ENCODE results near the gene VSIG10.
"Not testable (repeated sequence)": the region's sequence is repeated elsewhere in the genome, so short reads cannot be mapped to it uniquely, and the experiment has no call there.

Gene VSIG10

GRCh38 chr12:118025168-118025567 is 78.6 kb downstream of the VSIG10 start:
- no peak for DNase-seq (ENCODE audit: low spot score)
- in situ Hi-C loops (cut with MboI; ENCODE audit: low sequenced_read_pairs, unreplicated experiment): loop anchor here (25.0 kb wide), 1 partner anchor 138 kb away; no protein-coding TSS in a partner anchor
- TF ChIP-seq CTCF (IDR thresholded peaks at IDR 0.05; ENCODE audit: borderline replicate concordance, control extremely low read depth, extremely low read depth, insufficient read depth, missing control alignments): no peak

DNA sequence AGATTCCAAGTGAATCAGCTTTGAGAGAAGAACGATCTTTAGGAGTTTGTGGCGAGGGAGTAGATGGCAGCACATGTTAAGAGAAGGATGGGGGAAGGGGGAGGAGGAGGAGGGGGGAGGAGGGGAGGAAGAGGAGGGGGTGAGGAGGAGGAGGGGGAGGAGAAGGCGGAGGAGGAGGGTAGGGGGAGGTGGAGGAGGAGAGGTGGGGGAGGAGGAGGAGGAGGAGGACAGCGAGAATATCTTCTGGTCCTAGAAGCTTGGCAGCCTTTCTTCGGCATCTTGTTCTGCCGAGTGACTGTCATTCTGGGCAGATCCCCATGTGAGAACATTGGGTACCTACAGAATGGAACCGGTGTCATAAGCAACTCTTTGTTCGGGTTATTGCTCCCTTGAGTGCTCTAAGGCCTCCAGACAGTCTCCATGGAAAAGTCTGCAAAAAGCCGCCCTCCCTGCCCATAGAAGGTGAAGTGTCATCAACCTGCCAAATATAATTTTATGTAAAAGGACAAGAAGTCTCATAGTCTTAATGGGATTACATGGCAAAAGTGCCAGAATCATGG is 80.4 kb downstream of the VSIG10 start:
- TF ChIP-seq CTCF (IDR thresholded peaks at IDR 0.05; ENCODE audit: borderline replicate concordance, control extremely low read depth, extremely low read depth, insufficient read depth, missing control alignments): no peak
- DNase-seq (ENCODE audit: low spot score): no peak
- in situ Hi-C loops (cut with MboI; ENCODE audit: low sequenced_read_pairs, unreplicated experiment): no loop called here

- in situ Hi-C loops (cut with MboI; ENCODE audit: low sequenced_read_pairs, unreplicated experiment): no loop called here
- DNase-seq (ENCODE audit: low spot score): no peak
- TF ChIP-seq CTCF (IDR thresholded peaks at IDR 0.05; ENCODE audit: borderline replicate concordance, control extremely low read depth, extremely low read depth, insufficient read depth, missing control alignments): no peak
Observed at GRCh38 chr12:118022728-118023109, 81.1 kb downstream of the VSIG10 start.

DNA sequence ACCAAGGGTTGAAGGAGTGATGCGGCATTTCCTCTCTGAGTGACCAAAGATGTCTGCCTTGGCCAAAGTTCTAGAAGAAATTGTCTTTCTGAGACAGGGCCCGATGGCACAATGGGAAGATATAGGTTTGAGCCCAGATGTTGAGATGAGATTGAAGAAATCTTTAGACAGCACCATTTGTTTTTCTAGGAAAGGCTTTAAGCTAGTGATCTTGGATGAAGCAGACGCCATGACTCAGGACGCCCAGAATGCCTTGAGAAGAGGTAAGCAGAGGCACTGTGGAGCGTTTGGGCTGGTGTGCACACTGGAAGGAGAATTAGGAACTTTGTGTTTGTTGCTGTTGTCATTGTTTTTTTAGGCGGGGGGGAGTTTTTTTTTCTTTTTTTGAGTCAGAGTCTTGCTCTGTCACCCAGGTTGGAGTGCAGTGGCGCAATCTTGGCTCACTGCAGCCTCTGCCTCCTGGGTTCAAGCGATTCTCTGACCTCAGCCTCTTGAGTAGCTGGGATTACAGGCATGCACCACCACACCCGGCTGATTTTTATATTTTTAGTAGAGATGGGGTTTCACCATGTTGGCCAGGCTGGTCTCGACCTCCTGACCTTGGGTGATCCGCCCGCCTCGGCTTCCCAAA is 81.6 kb downstream of the VSIG10 start:
- in situ Hi-C loops (cut with MboI; ENCODE audit: low sequenced_read_pairs, unreplicated experiment); DNase-seq (ENCODE audit: low spot score): not testable (repeated sequence)

- in situ Hi-C loops (cut with MboI; ENCODE audit: low sequenced_read_pairs, unreplicated experiment): no loop called here
- DNase-seq (ENCODE audit: low spot score): no peak
- TF ChIP-seq CTCF (IDR thresholded peaks at IDR 0.05; ENCODE audit: borderline replicate concordance, control extremely low read depth, extremely low read depth, insufficient read depth, missing control alignments): no peak
Observed at GRCh38 chr12:118020036-118020435, 83.8 kb downstream of the VSIG10 start.

GRCh38 chr12:118017926-118018325 is 85.9 kb downstream of the VSIG10 start:
- no peak for DNase-seq (ENCODE audit: low spot score)
- TF ChIP-seq CTCF (IDR thresholded peaks at IDR 0.05; ENCODE audit: borderline replicate concordance, control extremely low read depth, extremely low read depth, insufficient read depth, missing control alignments): no peak
- in situ Hi-C loops (cut with MboI; ENCODE audit: low sequenced_read_pairs, unreplicated experiment): no loop called here

DNA sequence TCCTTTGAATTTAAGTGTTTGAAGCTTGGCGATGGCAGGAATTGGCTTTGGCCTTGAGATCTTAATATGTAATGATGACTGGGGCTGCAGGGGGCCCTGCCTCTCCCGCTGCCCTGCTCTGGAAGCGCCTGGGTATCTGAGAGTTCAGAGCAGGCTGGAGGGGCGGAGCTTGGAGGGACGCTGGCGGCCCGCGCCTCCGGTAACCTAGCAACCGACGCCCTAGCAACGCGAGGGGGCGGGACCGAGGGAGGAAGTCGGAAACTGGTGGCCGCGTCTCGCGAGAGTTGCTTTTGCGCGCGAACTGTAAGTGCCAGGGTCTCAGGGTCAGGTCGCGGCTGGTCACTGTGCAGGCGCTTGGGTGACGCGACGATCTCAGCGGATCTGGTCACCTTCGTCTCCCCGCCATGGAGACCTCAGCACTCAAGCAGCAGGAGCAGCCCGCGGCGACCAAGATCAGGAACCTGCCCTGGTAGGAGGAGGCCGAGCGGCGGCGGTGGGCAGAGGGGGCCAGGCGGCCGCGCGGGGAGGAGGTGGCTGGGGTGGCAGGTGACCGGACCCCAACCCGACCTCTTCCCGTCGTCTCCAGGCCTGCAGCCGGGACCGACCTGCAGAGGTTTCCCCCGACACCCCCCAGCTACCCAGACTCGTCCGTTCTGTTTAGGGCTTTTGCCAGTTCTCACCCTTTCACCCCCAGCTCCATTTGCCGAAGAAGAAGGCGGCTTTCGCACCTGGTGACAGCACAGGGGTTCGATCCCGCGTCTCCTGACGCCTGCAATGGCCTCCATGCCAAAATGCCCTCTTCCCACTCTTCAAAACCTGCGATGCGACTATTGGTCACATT is 87.2 kb downstream of the VSIG10 start, which contains the start of gene RFC5:
Gene RFC5 (plus strand): TSS at position 280 of the 841 bp plus-strand sequence. CDS start 125 bp downstream, at position 405.
- DNase-seq (ENCODE audit: low spot score): peak; percentile 99
- TF ChIP-seq CTCF (IDR thresholded peaks at IDR 0.05; ENCODE audit: borderline replicate concordance, control extremely low read depth, extremely low read depth, insufficient read depth, missing control alignments): no peak
- in situ Hi-C loops (cut with MboI; ENCODE audit: low sequenced_read_pairs, unreplicated experiment): no loop called here

All from GM13976 (cell line).